LHCN-M2 (cell line): ENCODE measurements around the gene EXOC7. TPM values are rescaled to one million over a fixed set of nuclear protein-coding genes. Genes with fewer than 3 reads are reported as not detected.

Source experiments
- DNase-seq: peaks from one replicate; pipeline ENCODE4 v3.0.0-alpha.2; 2012; ENCODE audit warnings: low read depth
- total RNA-seq: library from RNA; depleted of rRNA; stranded (reverse); fragments of >200 nt; gene quantifications from 2 replicates; pipeline ENCODE4 v1.2.3, GENCODE V29; 2014

The EXOC7 gene
- total RNA-seq, 1 experiment from 2014 or later: 83.5 TPM

DNA sequence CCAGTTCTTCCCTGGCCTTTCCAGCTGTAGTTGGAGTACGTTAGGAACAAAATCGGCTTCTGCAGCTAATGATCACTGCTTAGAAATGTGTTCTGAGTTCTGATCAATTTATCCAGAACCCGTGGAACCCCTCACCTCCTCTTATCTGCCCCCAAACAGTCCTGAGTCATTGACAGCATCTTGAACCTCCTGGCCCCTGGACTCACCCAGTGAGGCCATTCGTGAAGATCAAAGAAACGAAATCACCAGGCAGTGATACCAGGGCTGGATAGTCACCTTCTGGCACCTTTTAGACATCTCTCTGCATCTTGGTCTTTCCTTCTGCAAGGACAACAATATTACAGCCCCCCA is 17.0 kb upstream of the EXOC7 start:
- no peak for DNase-seq

DNA sequence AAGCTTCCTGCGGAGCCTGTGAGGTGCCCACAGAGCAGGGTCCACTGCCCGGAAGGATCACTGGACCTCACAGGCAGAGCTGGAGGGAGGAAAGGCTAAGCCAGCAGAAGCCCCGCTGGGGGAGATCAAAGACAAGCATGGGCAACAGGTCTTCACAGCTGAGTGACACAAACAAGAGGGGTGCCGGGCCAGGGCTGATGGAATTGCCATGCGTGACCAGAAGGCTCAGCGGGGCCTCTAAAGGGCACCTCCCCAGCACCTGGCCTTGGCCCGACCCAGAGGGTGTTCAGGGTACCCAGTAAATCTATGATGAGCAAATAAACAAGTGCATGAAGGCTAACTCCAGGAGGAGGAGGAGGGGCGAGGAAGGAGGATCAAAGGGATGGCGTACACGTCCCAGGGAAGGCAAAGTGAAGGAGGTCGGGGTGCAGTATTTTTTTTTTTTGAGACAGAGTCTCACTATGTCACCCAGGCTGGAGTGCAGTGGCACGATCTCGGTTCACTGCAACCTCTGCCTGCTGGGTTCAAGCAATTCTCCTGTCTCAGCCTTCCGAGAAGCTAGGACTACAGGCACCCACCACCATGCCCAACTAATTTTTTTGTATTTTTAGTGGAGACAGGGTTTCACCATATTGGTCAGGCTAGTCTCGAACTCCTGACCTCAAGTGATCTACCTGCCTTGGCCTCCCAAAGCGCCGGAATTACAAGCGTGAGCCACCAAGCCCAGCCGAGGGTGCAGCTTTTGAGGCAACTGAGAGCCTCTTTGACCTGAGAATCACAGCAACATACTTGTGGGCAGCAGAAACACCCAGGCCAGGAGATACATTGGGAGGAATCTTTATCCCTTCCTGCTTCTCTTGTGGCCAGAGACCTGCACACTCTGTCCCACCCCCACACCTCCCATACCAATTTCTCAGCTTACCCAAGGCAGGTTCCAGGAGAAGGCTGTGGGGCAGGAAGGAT is 16.1 kb upstream of the EXOC7 start:
- no peak for DNase-seq

DNA sequence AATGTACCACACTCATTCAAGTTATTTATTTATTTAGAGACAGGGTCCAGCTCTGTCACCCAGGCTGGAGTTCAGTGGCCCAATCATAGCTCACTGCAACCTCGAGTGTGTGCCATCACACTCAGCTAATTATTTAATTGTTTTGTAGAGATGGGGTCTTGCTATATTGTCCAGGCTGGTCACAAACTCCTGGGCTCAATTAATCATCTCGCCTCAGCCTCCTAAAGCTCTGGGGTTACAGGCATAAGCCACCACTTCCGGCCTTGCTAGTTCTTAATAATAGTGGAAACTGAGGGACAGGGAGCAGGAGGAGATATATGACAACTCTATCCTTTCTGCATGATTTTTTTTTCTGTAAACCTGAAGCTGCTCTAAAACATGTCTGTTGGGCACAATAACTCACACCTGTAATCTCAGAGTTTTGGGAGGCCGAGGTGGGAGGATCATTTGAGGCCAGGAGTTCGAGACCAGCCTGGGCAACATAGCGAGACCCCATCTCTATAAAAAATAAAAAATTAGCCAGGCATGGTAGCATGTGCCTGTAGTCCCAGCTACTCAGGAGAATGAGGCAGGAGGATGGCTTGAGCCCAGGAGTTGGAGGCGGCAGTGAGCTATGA is 11.7 kb upstream of the EXOC7 start:
- no peak for DNase-seq

DNA sequence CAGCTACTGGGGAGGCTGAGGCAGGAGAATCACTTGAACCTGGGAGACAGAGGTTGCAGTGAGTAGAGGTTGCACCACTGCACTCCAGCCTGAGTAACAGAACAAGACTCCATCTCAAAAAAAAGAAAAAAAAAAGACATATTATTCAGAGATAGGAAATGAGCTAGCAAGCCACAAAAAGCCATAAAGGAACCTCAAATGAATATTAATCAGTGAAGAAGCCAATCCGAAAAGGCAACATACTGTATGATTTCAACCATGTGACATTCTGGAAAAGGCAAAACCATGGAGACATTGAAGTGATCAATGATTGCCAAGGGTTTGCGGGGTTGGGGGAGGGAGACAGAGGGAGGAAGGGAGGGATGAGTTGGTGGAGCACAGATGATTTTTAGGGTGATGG is 8.4 kb upstream of the EXOC7 start:
- DNase-seq: no peak

DNA sequence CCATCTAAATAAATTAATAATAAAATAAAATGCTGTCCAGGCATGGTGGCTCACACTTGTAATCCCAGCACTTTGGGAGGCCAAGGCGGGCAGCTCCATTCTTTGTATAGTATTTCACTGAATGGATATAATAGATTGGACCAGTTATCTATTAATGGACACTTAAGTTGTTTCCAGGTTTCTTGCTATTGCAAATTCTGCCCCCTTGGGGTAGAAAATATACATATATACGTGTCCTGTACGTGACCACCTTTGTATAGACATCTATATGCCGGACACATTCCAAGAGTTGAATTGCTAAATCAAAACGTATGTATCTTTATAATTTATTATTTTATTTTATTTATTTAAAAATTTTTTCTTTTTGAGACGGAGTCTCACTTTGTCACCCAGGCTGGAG is 3.9 kb upstream of the EXOC7 start:
- DNase-seq: no peak

DNA sequence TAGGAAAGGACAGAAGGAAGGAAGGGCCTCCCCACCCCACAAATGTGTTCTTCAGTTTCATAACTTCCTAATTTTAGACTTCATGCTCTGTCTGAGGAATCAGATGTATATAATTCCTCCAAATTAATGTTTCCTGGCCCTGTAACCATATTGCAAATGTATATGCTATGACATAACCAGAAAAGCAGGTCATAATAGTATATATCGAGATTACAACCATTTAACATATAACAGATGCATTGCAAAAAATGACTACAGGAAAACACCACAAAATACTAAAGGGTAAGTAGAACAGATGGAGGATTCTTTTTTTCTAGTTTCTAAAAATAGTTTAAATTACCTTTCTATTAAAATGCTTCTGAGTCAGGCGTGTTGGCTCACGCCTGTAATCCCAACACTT is 3.1 kb upstream of the EXOC7 start:
- DNase-seq: no peak

DNA sequence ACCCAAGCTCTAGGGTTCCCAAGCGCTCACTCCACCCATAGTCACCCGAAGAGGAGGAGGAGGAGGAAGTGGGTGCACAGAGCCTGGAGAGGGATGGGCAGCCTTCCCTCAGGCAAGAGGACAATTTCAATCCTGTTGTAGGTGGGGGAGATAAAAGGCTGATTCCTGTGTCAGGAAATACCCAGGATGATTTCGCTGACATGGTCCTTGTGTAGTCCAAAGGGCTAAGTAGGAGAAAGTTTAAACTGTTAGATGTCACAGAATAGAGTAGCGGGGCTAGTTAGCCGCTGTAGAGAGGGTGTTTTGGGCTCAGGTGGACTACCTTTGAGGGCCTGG is 1.3 kb upstream of the EXOC7 start:
- DNase-seq: no peak

DNA sequence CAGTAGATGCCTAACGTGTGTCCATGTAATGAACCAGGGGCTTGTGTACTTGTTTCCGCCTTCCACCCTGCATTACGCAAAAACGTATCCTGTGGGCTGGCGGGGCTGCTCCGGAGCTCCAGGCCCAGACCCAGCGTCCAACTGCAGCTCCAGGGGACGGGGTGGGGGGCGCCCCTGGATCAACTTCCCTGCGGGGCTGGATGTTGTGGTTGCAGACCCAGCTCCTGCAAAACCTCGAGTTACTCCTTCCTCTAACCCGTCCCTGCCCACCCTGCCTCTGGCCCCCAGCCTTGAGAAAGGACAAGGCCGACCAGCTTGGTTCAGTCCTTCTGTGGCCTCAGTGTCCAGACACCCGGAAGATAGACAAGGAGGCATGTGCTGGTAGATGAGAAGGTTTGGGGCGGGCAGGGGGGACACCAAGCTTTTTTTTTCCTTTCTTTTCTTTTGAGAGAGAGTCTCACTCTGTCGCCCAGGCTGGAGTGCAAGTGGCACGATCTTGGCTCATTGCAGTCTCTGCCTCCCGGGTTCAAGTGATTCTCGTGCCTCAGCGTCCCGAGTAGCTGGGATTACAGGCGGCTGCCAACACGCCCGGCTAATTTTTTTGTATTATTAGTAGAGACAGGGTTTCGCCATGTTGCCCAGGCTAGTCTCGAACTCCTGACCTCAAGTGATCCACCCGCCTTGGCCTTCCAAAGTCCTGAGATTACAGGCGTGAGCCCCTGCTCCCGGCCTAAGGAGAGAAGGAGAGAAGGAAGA is 731 bp upstream of the EXOC7 start:
- DNase-seq: no peak

DNA sequence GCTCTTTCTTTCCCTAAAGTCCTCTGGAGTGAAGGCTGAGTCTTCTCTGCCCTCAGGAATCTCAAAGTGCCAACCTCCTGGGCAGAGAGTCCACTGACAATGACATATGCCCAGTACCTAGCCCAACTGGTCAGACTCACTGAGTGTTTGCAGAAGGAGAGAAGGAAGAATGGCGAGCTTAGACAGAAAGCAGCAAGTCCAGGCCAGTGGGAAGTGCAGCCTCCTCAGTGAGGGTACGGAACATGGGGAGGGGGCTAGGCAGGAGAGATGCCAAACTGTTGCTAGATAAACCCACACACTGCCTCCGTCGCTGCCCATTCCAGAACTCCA is 678 bp downstream of the EXOC7 start:
- no peak for DNase-seq

DNA sequence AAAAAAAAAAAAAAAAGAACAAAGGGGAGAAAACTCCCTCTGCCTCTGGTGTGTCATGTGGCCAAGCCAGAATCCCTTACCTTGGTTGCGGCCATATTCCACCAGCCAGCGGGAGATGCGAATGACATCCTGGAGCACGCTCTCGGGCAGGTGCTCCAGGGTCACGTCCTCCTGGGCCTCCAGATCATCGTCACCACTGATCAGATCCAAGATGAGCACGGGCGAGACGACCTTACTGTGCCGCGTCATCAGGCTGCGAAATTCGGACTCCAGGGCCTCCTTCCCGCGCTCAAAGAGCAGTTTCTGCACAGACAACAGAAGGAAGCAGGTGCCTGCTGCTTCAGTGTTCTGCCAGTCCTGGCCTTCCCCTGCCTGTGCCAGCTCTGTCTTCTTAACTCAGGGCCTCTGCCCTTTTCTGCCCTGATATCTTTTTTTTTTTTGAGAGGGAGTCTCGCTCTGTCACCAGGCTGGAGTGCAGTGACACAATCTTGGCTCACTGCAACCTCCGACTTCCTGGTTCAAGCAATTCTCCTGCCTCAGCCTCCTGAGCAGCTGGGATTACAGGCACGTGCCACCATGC is 5.8 kb downstream of the EXOC7 start:
- no peak for DNase-seq

DNA sequence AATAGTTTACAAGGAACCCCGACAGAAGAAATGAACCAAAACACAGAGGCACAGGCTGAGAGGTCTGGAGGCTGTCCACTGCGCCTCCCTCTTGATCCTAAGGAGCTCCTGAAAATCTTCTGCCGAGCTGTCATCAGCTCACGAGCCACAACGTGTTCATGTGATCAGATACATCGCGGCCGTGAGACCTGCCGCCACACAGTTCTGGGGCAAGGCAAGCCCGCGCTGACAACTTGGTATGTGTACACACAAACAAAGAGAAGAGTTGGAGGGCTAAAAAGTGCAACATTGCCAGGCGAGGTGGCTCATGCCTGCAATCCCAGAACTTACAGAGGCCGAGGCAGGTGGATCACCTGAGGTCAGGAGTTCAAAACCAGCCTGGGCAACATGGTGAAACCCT is 7.6 kb downstream of the EXOC7 start:
- no peak for DNase-seq

DNA sequence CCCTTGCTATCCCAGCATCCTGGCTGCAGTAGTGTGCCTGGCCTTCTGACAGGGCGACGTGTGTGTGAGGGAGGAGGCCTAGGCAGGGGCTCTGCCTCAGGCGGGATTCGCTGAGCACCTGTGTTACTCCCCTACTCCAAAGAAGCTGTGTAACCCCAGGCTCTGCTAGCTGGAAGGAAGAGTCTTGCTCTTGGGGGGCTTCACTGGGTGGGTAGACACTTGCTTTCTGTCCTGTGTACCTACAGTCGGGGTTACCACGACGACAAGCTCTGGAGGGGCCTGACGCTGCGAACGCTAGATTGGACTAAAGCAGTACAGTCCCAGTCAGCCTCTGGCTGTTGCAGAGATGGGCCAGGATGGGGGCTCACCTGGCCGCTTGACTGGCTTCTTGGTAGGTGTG is 9.5 kb downstream of the EXOC7 start:
- no peak for DNase-seq

DNA sequence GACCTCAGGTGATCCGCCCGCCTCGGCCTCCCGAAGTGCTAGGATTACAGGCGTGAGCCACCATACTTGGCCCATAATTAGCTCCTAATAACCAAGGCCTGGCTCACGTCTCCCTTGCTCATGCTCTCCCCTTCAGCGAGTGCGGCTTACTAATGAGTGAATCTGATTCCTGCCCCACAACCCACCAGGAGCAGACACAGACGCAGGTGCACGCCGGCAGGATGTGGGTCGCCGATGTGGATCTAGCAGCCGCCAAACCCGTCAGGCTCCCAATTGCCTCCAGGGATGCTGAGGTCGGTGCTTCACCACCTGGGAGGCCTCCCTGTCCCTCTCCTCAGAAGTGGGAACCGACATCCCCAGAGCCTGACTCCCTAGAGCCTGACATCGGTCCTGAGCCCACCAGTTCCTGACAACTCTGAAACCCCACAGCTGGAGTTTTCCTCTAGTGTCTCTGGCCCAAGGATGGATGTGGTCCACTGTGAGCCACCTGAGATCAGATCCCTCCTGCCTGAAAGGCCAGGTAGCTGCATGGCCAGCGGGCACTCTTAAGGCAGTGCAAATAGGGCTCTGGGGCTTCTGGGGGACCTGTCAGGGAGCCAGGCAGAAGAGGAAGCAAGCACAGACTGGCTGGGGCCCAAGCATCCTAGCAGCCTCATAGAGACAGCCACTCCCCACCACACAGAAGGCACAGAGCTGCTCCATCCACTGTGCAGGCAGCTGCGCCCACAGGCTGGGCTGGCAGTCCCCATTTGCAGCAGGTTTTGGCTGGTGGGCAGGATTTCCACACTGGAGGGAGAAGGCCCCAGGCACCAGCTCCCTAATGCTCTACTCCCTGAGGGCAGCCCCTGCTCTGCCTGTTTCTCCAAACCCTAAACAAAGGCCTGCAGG is 10.8 kb downstream of the EXOC7 start:
- DNase-seq: no peak

DNA sequence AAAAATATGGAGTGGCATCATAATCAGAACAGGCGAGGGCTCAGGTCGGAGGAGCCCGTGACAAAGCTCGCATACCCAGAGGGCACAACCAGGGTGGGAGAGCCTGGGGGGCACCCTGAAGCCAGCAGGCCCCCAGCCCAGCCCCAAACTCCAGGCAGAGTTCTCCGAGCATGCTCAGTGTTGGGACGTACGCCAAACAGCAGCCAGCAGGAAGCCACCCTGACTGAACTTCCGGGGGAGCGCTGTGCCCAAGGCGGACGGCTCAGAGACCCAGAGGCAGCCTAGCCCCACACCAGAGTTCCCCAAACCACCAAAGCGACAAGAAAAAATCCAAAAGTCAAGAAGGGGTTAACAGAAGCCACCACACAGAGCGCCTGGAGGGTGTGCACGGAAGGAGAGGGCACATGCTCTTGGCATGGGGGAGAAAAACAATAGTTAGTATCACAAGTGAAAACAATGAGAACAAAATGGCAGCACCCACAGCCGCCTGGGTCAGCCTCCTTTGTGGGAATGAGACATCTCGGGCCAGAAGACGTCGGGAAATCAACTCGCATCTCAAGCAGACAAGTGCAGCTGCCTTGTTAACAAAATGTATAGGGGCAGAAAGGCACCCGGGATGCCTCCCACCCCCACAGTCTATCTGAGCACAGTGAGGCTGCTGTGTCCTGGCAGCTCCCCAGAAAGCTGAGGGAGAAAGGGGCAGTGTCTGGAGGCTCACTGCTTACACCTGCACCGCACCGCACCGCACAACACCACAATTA is 11.9 kb downstream of the EXOC7 start:
- DNase-seq: no peak

DNA sequence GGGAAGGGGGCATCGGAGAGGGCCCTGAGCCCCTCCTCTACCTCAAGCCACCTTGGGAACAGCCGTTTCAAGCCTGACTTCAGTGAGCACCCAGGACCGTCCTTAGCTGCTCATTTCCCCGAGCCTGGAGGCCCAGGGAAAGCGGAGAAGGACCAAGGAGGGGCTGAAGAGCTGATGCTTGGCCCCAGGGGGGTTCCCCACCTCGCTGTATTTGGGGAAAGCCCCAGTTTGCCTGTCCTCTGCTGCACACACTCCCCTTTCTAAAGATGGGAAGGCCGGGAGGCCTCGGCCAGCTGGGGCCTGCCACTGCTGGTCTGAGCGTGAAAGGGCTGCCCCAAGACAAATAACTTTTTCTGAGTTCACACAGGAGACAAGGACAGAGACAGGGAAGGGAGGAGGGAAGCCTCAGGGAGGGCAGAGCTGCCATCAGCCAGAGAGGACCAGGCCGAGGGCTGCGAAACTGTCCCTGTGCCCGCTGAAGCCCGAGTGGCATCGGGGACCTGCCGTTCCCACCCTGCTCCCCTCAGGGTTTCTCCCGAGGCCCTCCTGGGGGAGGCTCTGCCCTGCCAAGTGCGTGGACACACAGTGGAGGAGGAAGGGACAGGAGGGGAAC is 13.0 kb downstream of the EXOC7 start:
- DNase-seq: no peak

DNA sequence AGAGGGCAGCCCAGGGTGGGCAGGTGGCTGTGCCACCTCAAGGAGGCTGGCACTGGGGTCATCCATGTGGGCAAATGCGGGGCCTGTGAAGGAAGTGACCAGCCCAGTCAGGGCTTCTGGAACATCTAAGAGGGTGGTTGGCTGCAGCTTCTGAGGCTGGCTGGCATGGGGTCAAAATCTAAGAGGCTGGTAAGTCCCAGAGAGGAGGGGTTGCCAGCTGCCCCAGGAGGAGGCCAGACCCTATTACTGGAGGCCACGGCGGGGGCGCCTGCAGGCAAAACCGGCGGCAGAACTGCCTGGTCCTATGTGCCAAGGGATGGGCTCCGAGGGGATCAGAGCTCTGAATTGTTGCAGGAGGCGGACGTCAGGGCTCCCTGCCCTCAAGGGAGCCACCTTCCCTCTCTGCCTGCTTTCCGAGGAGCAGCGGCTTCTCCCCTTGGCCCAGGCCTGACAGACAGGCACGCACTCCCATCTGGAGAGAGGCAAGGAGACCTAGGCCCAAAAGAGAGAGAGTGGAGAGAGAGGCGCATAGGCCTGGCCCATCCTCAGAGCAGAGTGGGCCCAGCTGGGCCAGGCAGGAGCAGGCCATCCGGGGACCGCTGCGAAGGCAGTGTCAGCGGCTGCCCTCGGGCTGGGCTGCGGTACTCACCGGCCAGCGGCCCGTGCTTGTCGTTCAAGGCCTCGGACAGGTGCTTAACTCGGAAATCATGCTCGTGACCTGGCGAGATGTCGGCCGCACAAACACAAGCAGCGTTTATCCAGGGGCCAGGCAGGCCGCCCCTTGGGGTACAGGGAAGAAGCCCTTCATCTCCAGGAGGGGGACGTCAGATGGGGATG is 13.7 kb downstream of the EXOC7 start:
- DNase-seq: no peak

DNA sequence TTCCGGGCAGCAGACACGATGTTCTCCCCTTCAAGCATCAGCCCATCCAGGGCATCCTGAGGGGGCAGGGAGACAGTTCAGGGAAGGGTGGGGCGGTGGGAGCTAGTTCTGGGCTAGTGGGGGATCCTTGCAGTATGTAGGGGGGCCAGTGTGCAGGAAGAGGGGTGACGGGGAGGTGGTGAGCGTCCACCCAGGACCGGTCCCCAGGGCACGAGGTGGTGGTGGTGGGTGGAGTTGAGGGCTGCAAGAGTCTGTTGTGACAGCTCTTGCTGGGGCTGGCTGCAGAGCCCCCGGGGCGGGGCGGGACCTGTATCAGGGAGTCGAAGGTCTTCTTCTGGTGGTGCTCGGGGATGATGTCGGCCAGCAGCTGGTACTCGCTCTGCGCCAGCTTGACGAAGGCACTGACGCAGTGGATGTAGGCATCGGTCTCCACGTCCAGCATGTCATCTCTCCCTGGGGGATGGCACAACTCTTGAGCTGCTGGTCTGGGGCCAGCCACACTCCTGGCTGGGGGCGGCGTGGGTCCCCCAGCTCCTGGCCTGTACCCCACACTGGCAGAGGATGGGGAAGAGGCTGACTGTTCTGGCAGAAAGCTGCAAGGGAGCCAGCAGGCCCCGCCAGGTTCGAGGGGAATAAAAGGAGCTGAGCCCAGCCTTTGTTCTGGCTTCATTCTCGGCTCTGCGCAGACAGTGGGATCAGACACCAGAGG is 14.6 kb downstream of the EXOC7 start:
- DNase-seq: no peak

DNA sequence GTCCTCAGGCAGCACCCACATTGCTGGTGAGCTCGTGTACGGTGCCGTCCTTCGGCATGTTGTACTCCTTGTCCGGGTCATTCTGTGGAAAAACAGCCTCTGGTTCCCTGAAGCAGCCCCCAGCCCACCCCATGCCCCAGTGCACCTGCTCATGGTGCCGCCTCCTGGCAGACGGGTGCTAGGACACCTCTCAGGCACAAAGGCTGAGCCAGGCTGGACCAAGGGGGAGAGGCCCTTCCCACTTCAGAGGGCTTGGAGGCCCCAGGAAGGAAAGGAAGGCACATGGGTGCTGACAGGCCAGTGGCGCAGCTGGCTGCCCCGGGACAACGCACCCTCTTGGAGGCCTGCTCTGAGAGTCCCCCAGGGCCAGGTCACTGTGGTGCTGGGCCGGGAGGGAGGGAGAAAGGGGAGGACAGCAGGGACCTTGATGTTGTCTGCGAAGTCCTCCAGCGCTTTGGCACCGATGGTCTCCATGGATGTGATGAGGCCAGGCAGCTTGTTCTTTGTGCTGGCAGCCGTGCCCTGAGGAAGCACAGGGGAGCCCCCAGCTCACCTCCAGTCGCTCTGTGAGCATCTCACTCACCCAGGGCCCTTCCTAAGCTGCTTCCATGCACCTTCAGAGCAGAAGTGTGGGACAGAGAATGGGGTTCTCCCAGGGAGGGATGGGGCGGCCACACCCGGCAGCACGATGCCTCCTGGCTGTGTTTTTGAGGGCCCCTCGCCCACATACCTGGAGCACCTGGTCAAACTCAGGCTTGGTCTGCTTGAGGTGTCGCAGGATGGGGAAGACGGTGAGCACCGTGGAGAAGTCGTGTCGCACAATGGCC is 15.3 kb downstream of the EXOC7 start:
- DNase-seq: no peak
